H9 (cell line): ENCODE results near the gene PWWP2B. TPM values are rescaled to one million over a fixed set of nuclear protein-coding genes. Genes with fewer than 3 reads are reported as not detected.

Experiments
- DNase-seq: peaks from one replicate; pipeline ENCODE4 v3.0.0-alpha.2; 2017
- H2AFZ ChIP-seq: one replicate; pipeline ENCODE4 v1.6.1; 2013; ENCODE audit warnings: mild to moderate bottlenecking, low read length, control low read depth, moderate library complexity
- H2AK5ac ChIP-seq: 2 replicates; pipeline ENCODE4 v1.6.1; 2013; ENCODE audit warnings: low read length, control low read depth, mixed read lengths; ENCODE audit not compliant: insufficient read length
- H2BK120ac ChIP-seq: one replicate; pipeline ENCODE4 v1.6.1; 2013; ENCODE audit warnings: low read depth, mild to moderate bottlenecking, low read length, control low read depth, inconsistent platforms; ENCODE audit not compliant: poor library complexity, severe bottlenecking
- H2BK12ac ChIP-seq: 2 replicates; pipeline ENCODE4 v1.6.1; 2013; ENCODE audit warnings: low read length, control low read depth, mixed read lengths, low read depth; ENCODE audit not compliant: insufficient read length
- H2BK15ac ChIP-seq: 2 replicates; pipeline ENCODE4 v1.6.1; 2013; ENCODE audit warnings: low read depth, low read length, control low read depth
- H2BK20ac ChIP-seq: one replicate; pipeline ENCODE4 v1.6.1; 2013; ENCODE audit warnings: low read depth, mild to moderate bottlenecking, low read length, control low read depth, inconsistent platforms; ENCODE audit not compliant: poor library complexity, severe bottlenecking
- H2BK5ac ChIP-seq: 2 replicates; pipeline ENCODE4 v1.6.1; 2013; ENCODE audit warnings: low read length, control low read depth, mixed read lengths; ENCODE audit not compliant: insufficient read length
- H3K14ac ChIP-seq: 2 replicates; pipeline ENCODE4 v1.6.1; 2013; ENCODE audit warnings: low read length, control low read depth; ENCODE audit not compliant: insufficient read depth
- H3K18ac ChIP-seq: 2 replicates; pipeline ENCODE4 v1.6.1; 2013; ENCODE audit warnings: low read depth, mild to moderate bottlenecking, mixed read lengths, low read length, control low read depth; ENCODE audit not compliant: insufficient read length
- H3K23ac ChIP-seq: 2 replicates; pipeline ENCODE4 v1.6.1; 2013; ENCODE audit warnings: low read length, control low read depth, mixed read lengths, low read depth; ENCODE audit not compliant: insufficient read length
- H3K23me2 ChIP-seq: 2 replicates; pipeline ENCODE4 v1.6.1; 2013; ENCODE audit warnings: low read depth, mild to moderate bottlenecking, mixed read lengths, low read length, control low read depth; ENCODE audit not compliant: insufficient read length, poor library complexity, severe bottlenecking
- H3K27ac ChIP-seq: 2 replicates; pipeline ENCODE4 v1.5.1; 2013; ENCODE audit warnings: low read length, control low read depth, mixed read lengths, low read depth; ENCODE audit not compliant: insufficient read length
- H3K27me3 ChIP-seq: 2 replicates; pipeline ENCODE4 v1.6.1; 2013; ENCODE audit warnings: low read length, control low read depth, inconsistent platforms; ENCODE audit not compliant: insufficient read depth
- H3K4ac ChIP-seq: 2 replicates; pipeline ENCODE4 v1.6.1; 2013; ENCODE audit warnings: low read depth, mild to moderate bottlenecking, control low read depth, inconsistent platforms, low read length, moderate library complexity
- H3K4me1 ChIP-seq: 2 replicates; pipeline ENCODE4 v1.6.1; 2013; ENCODE audit warnings: low read length, control low read depth, inconsistent platforms; ENCODE audit not compliant: insufficient read depth
- H3K4me2 ChIP-seq: 2 replicates; pipeline ENCODE4 v1.6.1; 2013; ENCODE audit warnings: low read length, control low read depth, mixed read lengths; ENCODE audit not compliant: insufficient read length, insufficient read depth
- H3K56ac ChIP-seq: 2 replicates; pipeline ENCODE4 v1.6.1; 2013; ENCODE audit warnings: low read depth, mild to moderate bottlenecking, mixed read lengths, low read length, control low read depth; ENCODE audit not compliant: insufficient read length
- H3K79me1 ChIP-seq: 2 replicates; pipeline ENCODE4 v1.6.1; 2013; ENCODE audit warnings: low read depth, mild to moderate bottlenecking, moderate library complexity, low read length, control low read depth, inconsistent platforms; ENCODE audit not compliant: insufficient read depth, poor library complexity, severe bottlenecking
- H3K79me2 ChIP-seq: 2 replicates; pipeline ENCODE4 v1.6.1; 2013; ENCODE audit warnings: low read length, control low read depth, inconsistent platforms; ENCODE audit not compliant: insufficient read depth
- H3K9ac ChIP-seq: 2 replicates; pipeline ENCODE4 v1.6.1; 2013; ENCODE audit warnings: low read length, control low read depth, mixed read lengths; ENCODE audit not compliant: insufficient read length; ENCODE audit errors: extremely low read depth
- H3K9me3 ChIP-seq: one replicate; pipeline ENCODE4 v1.6.1; 2013; ENCODE audit warnings: low read depth, low read length, inconsistent platforms; ENCODE audit not compliant: control insufficient read depth
- H3T11ph ChIP-seq: one replicate; pipeline ENCODE4 v1.6.1; 2013; ENCODE audit warnings: mild to moderate bottlenecking, low read length, control low read depth, inconsistent platforms
- H4K20me1 ChIP-seq: one replicate; pipeline ENCODE4 v1.6.1; 2013; ENCODE audit not compliant: control insufficient read depth, insufficient read length, insufficient read depth
- H4K5ac ChIP-seq: 2 replicates; pipeline ENCODE4 v1.6.1; 2013; ENCODE audit warnings: low read depth, mild to moderate bottlenecking, mixed read lengths, low read length, control low read depth; ENCODE audit not compliant: insufficient read length
- H4K8ac ChIP-seq: replicated peaks from 2 replicates; pipeline ENCODE4 v1.6.1; 2013; ENCODE audit warnings: low read length, control low read depth, mixed read lengths, low read depth; ENCODE audit not compliant: insufficient read length
- H4K91ac ChIP-seq: 2 replicates; pipeline ENCODE4 v1.6.1; 2013; ENCODE audit warnings: low read depth, mild to moderate bottlenecking, moderate library complexity, mixed read lengths, low read length, control low read depth; ENCODE audit not compliant: insufficient read length
- H3K27ac Mint-ChIP-seq, 3 experiments: 2 replicates in 2 of 3; 3 replicates in 1 of 3; pipeline ENCODE4 v1.8.0; 2020 to 2021; ENCODE audit warnings: mixed read lengths in 3 of 3, mild to moderate bottlenecking in 1 of 3, moderate library complexity in 1 of 3
- H3K27me3 Mint-ChIP-seq: 2 replicates; pipeline ENCODE4 v1.8.0; 2021; ENCODE audit warnings: low read depth, mild to moderate bottlenecking, moderate library complexity, mixed read lengths
- H3K36me3 Mint-ChIP-seq, 3 experiments: 2 replicates in 2 of 3; 3 replicates in 1 of 3; pipeline ENCODE4 v1.8.0; 2020 to 2021; ENCODE audit warnings: low read depth in 3 of 3, mixed read lengths in 3 of 3; ENCODE audit not compliant: insufficient read depth in 1 of 3
- H3K4me1 Mint-ChIP-seq, 2 experiments: 2 replicates each; pipeline ENCODE4 v1.8.0; 2020; ENCODE audit warnings: mixed read lengths in 2 of 2
- H3K4me3 Mint-ChIP-seq, 2 experiments: 2 replicates in 1 of 2; 3 replicates in 1 of 2; pipeline ENCODE4 v1.8.0; 2020 to 2021; ENCODE audit warnings: mild to moderate bottlenecking in 2 of 2, mixed read lengths in 2 of 2, moderate library complexity in 1 of 2
- H3K9me3 Mint-ChIP-seq, 2 experiments: 2 replicates in 1 of 2; 3 replicates in 1 of 2; pipeline ENCODE4 v1.8.0; 2020; ENCODE audit warnings: mild to moderate bottlenecking in 2 of 2, mixed read lengths in 2 of 2, moderate library complexity in 1 of 2
- WGBS: extraction: QIAGEN DNeasy Blood & Tissue Kit; methylation state at CpG from one replicate; pipeline ENCODE4 v1.1.7; 2013; ENCODE audit warnings: missing lambda C conversion rate, low lambda C conversion rate, mixed read lengths; ENCODE audit not compliant: insufficient read length; ENCODE audit errors: extremely low coverage; 5-methylcytosine and 5-hydroxymethylcytosine counted together
- total RNA-seq: library from RNA; stranded (reverse); gene quantifications from 2 replicates; pipeline ENCODE4 v1.2.1, GENCODE V29; 2021
- TF ChIP-seq, protein P1 (sequence below): fragments of 200-600 bp; sonication (generic); conservative IDR thresholded peaks from 3 replicates; pipeline ENCODE4 v1.8.0; 2021; ENCODE audit warnings: antibody characterized with exemption, mild to moderate bottlenecking

PWWP2B gene
- total RNA-seq, 1 experiment from 2014 or later: 10.0 TPM

DNA sequence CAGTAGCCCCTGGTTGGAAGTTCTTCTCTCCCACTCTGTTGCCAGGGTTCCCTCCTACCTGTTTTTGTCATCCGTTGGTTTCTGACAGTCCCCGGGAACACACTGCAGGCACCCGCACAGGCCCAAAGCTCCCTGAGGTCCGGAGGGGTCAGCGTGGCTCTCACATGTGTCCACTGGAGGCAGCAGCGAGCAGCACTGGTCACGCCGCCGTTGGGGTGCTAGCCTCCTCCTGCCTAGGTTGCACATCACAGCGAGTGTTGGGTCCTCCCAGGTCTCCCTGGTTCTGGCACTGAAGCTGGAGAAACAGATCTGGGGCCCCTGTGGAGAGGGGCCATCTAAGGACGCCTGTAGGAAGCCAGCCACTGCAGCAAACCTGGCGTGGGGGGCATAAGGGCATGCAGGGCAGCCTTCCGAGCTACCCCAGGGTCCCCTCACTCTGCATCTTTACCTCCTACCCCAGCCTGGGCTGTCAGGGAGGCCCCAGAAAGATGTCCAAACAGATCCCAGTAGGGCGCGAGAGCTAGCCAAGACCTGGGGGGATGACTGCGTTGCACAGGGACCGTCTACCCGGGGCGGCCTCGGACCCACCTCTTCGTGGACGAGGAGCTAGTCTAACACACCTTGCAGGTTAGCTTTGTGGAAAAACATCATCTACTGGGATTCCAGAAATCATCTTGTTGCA is 36.1 kb upstream of the PWWP2B start:
- H3K4me3 Mint-ChIP-seq: no peak overlapping the region
- H3K9me3 Mint-ChIP-seq: peaks cover 6 to 11% of the 10 kb centered on the region in 2 experiments; a peak in 4 of 5 replicates
- H2BK20ac ChIP-seq: no peak overlapping the region
- H3K4ac ChIP-seq: no peak overlapping the region
- no peak overlapping the region for H2BK15ac ChIP-seq
- H2AFZ ChIP-seq: no peak overlapping the region
- no peaks in the 10 kb centered on the region for H4K20me1 ChIP-seq
- no peaks in the 10 kb centered on the region for H3K4me1 Mint-ChIP-seq
- H2BK5ac ChIP-seq: no peak overlapping the region
- no peak overlapping the region for H3K56ac ChIP-seq
- no peak overlapping the region for H3K4me2 ChIP-seq
- H3K23ac ChIP-seq: no peak overlapping the region
- WGBS: no CpG with 5 or more reads among the region's 22 CpGs
- H4K91ac ChIP-seq: no peak overlapping the region
- no peaks in the 10 kb centered on the region for H3K79me1 ChIP-seq
- H3K27me3 Mint-ChIP-seq: peaks cover 3% of the 10 kb centered on the region
- no peak overlapping the region for H3T11ph ChIP-seq
- no peaks in the 10 kb centered on the region for H3K4me1 ChIP-seq
- H4K5ac ChIP-seq: no peak overlapping the region
- no peak overlapping the region for H3K18ac ChIP-seq
- DNase-seq: peak; percentile 77
- H3K27me3 ChIP-seq: no peaks in the 10 kb centered on the region
- no peaks in the 10 kb centered on the region for H3K79me2 ChIP-seq
- H2BK120ac ChIP-seq: no peak overlapping the region
- H3K14ac ChIP-seq: no peak overlapping the region
- no peaks in the 10 kb centered on the region for H3K23me2 ChIP-seq
- H3K27ac ChIP-seq: no peak overlapping the region
- H4K8ac ChIP-seq: no peak overlapping the region
- no peak overlapping the region for H3K9ac ChIP-seq
- H3K36me3 Mint-ChIP-seq: peaks cover 0 to 4% (median 0%) of the 10 kb centered on the region in 3 experiments; a peak in 3 of 7 replicates
- H3K9me3 ChIP-seq: no peaks in the 10 kb centered on the region
- TF ChIP-seq, protein P1, sequence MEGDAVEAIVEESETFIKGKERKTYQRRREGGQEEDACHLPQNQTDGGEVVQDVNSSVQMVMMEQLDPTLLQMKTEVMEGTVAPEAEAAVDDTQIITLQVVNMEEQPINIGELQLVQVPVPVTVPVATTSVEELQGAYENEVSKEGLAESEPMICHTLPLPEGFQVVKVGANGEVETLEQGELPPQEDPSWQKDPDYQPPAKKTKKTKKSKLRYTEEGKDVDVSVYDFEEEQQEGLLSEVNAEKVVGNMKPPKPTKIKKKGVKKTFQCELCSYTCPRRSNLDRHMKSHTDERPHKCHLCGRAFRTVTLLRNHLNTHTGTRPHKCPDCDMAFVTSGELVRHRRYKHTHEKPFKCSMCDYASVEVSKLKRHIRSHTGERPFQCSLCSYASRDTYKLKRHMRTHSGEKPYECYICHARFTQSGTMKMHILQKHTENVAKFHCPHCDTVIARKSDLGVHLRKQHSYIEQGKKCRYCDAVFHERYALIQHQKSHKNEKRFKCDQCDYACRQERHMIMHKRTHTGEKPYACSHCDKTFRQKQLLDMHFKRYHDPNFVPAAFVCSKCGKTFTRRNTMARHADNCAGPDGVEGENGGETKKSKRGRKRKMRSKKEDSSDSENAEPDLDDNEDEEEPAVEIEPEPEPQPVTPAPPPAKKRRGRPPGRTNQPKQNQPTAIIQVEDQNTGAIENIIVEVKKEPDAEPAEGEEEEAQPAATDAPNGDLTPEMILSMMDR: peak; percentile 82
- no peak overlapping the region for H3K27ac Mint-ChIP-seq
- H2AK5ac ChIP-seq: no peak overlapping the region
- no peak overlapping the region for H2BK12ac ChIP-seq
